GM12892 (cell line): Measurements from ENCODE around the gene CHRNA10.

ENCODE experiments used
- POLR2A ChIP-seq: IDR thresholded peaks from 2 replicates; pipeline ENCODE4 v1.6.1; 2011; ENCODE audit warnings: low read depth, low read length, control low read depth
- POLR2AphosphoS5 ChIP-seq: IDR thresholded peaks from 2 replicates; pipeline ENCODE4 v1.6.1; 2011; ENCODE audit warnings: low read depth, low read length, control low read depth

DNA sequence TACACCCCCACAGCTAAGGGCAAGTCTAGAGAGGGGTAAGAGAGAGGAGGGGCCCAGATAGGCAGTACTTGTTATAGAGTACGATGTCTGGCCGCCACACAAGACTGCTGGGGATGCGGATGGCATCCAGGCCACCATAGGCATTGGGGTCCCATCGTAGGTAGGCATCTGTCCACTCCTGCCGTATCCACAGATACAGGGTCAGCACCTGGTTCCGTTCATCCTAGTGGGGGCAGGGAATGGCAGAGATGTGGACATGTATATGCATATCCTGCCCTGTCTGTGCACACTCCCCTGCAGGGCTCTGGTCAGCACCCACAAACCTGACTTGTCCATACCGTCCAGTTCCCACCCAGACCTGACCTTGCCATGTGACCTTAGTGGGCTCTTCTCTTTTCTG is 2.1 kb downstream of the CHRNA10 start:
- TF ChIP-seq POLR2AphosphoS5: no peak
- no peak for TF ChIP-seq POLR2A
